OCI-LY1 (cell line): Measurements from ENCODE around the gene BAX.

ENCODE experiments used
- CTCF ChIP-seq: fragments of 200-600 bp; sonication (generic), shearing (Covaris generic); IDR thresholded peaks from 2 replicates; pipeline ENCODE4 v1.5.1; 2017; ENCODE audit warnings: mild to moderate bottlenecking, antibody characterized with exemption, low read length, moderate library complexity, mixed read lengths
- EZH2 ChIP-seq: fragments of 200-600 bp; sonication (generic), shearing (Covaris generic); IDR thresholded peaks from 2 replicates; pipeline ENCODE4 v1.8.0; 2017; ENCODE audit warnings: borderline replicate concordance, mixed run types, mild to moderate bottlenecking, antibody characterized with exemption, low read length, moderate library complexity, mixed read lengths

- TF ChIP-seq CTCF (no peak), EZH2 (no peak)
Measured at GRCh38 chr19:48968813-48969218, 14.1 kb downstream of the BAX start.
